Kidney (tissue), 14 donors: ENCODE data around the gene SULT2B1. TPM values are rescaled to one million over a fixed set of nuclear protein-coding genes. Genes with fewer than 3 reads are reported as not detected.

Experiments used
- DNase-seq, 5 donors: peaks; one replicate each; pipeline ENCODE4 v3.0.0-alpha.2; 2013 to 2020
- FAIRE-seq: peaks from 2 replicates; lab custom pipeline; 2012; peaks lifted over from hg19 to GRCh38; lab: Jason Lieb, UNC
- H3K27ac ChIP-seq, 2 donors: one replicate each; pipeline ENCODE4 v1.7.0; 2013; ENCODE audit warnings: low read depth in 2 of 2, low read length in 2 of 2, inconsistent platforms in 1 of 2
- H3K27me3 ChIP-seq: one replicate; pipeline ENCODE4 v1.7.1; 2013; ENCODE audit warnings: low read length, inconsistent platforms; ENCODE audit not compliant: control insufficient read depth, insufficient read depth
- H3K36me3 ChIP-seq, 3 donors: one replicate each; pipeline versions ENCODE4 v1.7.0 to v1.7.1; 2013; ENCODE audit warnings: low read length in 3 of 3, control low read depth in 1 of 3, inconsistent platforms in 1 of 3; ENCODE audit not compliant: insufficient read depth in 3 of 3, control insufficient read depth in 2 of 3
- H3K4me1 ChIP-seq, 3 donors: one replicate each; pipeline versions ENCODE4 v1.7.0 to v1.7.1; 2013; ENCODE audit warnings: low read length in 3 of 3, inconsistent platforms in 1 of 3, low read depth in 1 of 3; ENCODE audit not compliant: control insufficient read depth in 2 of 3, insufficient read depth in 2 of 3
- H3K4me3 ChIP-seq, 3 donors: one replicate each; pipeline versions ENCODE4 v1.7.0 to v1.8.1; 2013; ENCODE audit warnings: low read length in 3 of 3, control low read depth in 1 of 3, inconsistent platforms in 1 of 3
- H3K9ac ChIP-seq, 3 donors: one replicate each; pipeline versions ENCODE4 v1.7.0 to v1.7.1; 2013; ENCODE audit warnings: low read length in 3 of 3, control low read depth in 1 of 3, inconsistent platforms in 1 of 3
- H3K9me3 ChIP-seq, 3 donors: one replicate each; pipeline versions ENCODE4 v1.7.0 to v1.7.1; 2013; ENCODE audit warnings: low read length in 3 of 3, control low read depth in 1 of 3, inconsistent platforms in 1 of 3; ENCODE audit not compliant: control insufficient read depth in 2 of 3, insufficient read depth in 1 of 3
- intact Hi-C: fragments of 100-400 bp; cut with DNase I; formaldehyde crosslinking; loops from one replicate; pipeline ENCODE4 v1.11.1; 2022
- polyA plus RNA-seq: library from polyadenylated mRNA; stranded (reverse); fragments of 350-450 nt; fragmentation: Illumina TruSeq; extraction: RNeasy Lipid Tissue Mini Kit (QIAGEN cat#74804); gene quantifications from one replicate; pipeline ENCODE4 v1.2.3, GENCODE V29; 2014; ENCODE audit warnings: low read depth, low replicate concordance; ENCODE audit not compliant: insufficient read depth
- total RNA-seq: library from RNA; stranded (reverse); fragmentation: NEBNext Ultra II Directional; extraction: Animal tissue kit (Norgen Biotek cat#: 25700); gene quantifications from one replicate; pipeline ENCODE4 v1.2.1, GENCODE V29; 2021
- TF ChIP-seq, protein P1 (sequence below): IDR thresholded peaks from 3 replicates; pipeline ENCODE4 v1.5.1; 2012; ENCODE audit warnings: mild to moderate bottlenecking, moderate library complexity, borderline replicate concordance; ENCODE audit not compliant: insufficient read depth; ENCODE audit errors: extremely low read depth
- donor health status: control.
- donor health status: control.
- donor health status: control.
- donor health status: control.
- donor health status: control.
- donor health status: DM: yes; HTN: yes; CAD: no.
- donor health status: Normal renal cell carcinoma (clear cell type).

The SULT2B1 gene
- total and polyA plus RNA-seq, 2 donors from 2014 or later, result 2.3 TPM

DNA sequence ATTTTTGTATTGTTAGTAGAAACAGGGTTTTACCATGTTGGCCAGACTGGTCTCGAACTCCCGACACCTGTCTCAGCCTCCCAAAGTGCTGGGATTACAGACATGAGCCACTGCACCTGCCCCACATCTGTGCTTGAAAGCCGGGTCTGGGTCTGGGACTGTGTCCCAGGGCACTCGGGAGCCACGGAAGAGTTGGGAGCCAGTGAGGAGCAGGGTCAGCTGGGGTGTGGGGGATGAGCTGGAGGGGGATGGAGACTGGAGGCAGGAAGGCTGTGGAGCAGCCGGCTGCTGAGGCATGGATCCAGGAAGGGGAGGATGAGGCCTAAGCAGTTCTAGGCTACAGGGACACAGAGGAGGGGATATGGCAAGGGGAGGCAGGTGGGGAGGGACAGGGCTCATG, 43.9 kb downstream of the SULT2B1 start:
- Histone ChIP-seq H3K9ac (no peak overlapping the region), H3K27ac (no peak overlapping the region), H3K4me1 (no peaks in the 10 kb centered on the region), H3K4me3 (no peak overlapping the region), H3K36me3 (no peaks in the 10 kb centered on the region), H3K9me3 (no peaks in the 10 kb centered on the region), H3K27me3 (no peaks in the 10 kb centered on the region)
- no peak for DNase-seq
- FAIRE-seq, result no peak
- intact Hi-C loops, result no loop called here
- TF ChIP-seq, protein P1, sequence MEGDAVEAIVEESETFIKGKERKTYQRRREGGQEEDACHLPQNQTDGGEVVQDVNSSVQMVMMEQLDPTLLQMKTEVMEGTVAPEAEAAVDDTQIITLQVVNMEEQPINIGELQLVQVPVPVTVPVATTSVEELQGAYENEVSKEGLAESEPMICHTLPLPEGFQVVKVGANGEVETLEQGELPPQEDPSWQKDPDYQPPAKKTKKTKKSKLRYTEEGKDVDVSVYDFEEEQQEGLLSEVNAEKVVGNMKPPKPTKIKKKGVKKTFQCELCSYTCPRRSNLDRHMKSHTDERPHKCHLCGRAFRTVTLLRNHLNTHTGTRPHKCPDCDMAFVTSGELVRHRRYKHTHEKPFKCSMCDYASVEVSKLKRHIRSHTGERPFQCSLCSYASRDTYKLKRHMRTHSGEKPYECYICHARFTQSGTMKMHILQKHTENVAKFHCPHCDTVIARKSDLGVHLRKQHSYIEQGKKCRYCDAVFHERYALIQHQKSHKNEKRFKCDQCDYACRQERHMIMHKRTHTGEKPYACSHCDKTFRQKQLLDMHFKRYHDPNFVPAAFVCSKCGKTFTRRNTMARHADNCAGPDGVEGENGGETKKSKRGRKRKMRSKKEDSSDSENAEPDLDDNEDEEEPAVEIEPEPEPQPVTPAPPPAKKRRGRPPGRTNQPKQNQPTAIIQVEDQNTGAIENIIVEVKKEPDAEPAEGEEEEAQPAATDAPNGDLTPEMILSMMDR, result no peak

DNA sequence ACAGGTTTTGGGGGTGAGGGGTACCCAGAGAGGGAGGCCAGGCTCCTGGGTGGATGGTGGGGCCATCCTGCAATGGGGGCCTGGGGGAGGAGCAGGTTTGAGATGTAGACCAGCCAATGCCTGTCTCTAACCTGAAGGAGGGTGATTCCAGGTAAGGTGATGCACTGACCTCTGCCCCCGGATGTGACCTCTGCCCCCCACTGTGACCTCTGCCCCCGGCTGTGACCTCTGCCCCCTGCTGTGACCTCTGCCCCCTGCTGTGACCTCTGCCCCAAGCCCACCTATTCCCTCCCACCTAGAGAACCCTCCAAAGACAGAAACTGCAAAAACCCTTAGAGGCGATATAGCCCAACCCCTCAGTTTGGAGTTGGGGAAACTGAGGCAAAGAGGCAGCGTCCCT, 44.3 kb downstream of the SULT2B1 start:
- H3K27me3 ChIP-seq, result no peaks in the 10 kb centered on the region
- FAIRE-seq (no peak), DNase-seq (no peak)

GRCh38 chr19:48596679-48597465, 44.9 kb downstream of the SULT2B1 start:
- intact Hi-C loops, result no loop called here
- Histone ChIP-seq H3K4me3 (no peak overlapping the region), H3K27me3 (no peaks in the 10 kb centered on the region), H3K27ac (no peak overlapping the region), H3K4me1 (no peaks in the 10 kb centered on the region), H3K36me3 (no peaks in the 10 kb centered on the region), H3K9ac (no peak overlapping the region), H3K9me3 (no peaks in the 10 kb centered on the region)
- TF ChIP-seq, protein P1, result no peak
- DNase-seq (no peak), FAIRE-seq (no peak)

More for the DNA sequence above, 44.3 kb downstream of the SULT2B1 start:
- H3K4me1 ChIP-seq, result no peaks in the 10 kb centered on the region
- intact Hi-C loops, result no loop called here
- no peaks in the 10 kb centered on the region for H3K9me3 ChIP-seq
- TF ChIP-seq, protein P1, result no peak
- no peak overlapping the region for H3K4me3 ChIP-seq
- H3K9ac ChIP-seq, result no peak overlapping the region
- H3K27ac ChIP-seq, result no peak overlapping the region
- H3K36me3 ChIP-seq, result no peaks in the 10 kb centered on the region
